HG03159 (cell line): ENCODE data around the gene IGSF23.
"Not testable (repeated sequence)": the region's sequence is repeated elsewhere in the genome, so short reads cannot be mapped to it uniquely, and the experiment has no call there.

ENCODE experiments used
- ATAC-seq: cut with Tn5 transposase; IDR thresholded peaks from one replicate; pipeline ENCODE4 v1.9.1; 2021; ENCODE audit warnings: mild to moderate bottlenecking, moderate library complexity; ENCODE audit not compliant: unreplicated experiment

IGSF23 gene

DNA sequence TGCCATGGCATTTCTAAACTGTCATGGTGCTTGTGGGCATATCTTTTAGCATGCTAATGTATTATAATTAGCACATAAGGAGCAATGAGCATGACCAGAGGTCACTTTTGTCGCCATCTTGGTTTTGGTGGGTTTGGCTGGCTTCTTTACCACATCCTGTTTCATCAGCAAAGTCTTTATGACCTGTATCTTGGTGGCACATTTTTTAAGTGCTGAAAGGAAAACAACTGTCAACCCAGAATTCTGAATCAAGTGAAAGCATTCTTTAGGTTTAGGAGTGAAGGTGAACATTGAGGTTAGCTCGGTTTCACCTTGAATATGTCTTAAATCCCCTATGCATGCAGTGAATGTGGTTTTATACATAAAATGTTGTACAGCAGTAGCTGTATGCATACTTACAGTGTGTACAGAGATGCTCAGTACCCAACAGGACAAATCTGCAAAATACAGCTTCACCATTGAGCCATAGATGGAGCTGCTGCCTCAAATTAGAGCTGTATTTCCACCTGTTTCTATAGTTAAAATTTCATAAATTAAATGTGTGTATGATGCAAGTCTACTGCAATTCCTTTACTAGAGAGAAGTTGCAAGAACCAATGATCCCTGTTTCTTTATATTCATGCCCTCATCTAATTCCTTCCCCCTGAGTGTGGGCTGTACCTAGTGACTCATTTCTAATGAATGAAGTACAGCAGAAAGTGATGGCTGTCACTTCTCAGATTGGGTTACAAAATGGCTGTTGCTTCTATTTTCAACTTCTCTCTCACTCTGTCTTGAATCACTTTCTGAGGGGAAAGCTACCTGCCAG lies 25.2 kb upstream of the IGSF23 start:
- ATAC-seq, result no peak

DNA sequence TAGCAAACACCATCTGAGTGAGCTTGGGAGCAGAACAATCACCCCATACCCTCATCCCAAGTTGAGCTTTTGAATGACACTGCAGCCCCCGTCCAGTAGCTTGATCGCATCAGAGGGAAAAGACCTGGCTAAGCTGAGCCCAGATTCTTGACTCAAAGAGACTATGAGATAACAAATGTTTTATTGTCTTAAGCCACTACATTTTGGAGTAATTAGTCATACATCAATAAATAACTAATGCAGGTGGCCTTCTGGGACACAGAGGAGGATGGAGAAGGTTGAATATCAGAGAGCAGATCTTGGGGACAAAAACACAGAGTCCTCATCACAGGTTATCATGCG lies 24.6 kb upstream of the IGSF23 start:
- no peak for ATAC-seq

DNA sequence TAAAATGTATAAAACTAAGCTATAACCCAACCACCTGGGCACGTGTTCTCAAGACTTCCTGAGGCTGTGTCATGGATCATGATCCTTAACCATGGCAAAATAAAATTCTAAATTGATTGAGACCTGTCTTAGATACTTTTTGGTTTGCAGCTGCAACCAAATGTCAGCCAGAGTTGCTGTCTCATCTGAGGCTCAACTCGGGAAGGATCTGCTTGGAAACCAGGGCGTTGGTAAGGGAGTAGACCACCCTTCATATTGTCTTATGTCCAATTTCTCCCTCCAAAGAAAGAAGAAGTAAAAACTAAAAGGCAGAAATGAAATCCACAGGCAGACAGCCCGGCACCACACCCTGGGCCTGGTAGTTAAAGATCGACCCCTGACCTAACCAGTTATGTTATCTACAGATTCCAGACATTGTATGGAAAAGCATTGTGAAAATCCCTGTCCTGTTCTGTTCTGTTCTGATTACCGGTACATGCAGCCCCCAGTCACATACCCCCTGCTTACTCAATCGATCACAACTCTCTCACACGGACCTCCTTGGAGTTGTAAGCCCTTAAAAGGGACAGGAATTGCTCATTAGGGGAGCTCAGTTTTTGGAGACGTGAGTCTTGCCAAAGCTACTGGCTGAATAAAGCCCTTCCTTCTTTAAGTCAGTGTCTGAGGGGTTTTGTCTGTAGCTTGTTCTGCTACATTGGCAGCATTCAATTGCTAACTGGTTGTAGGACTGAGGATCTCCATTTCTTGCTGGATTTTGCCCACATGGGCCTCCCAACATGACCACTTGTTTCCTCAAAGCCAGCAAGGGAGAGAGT lies 22.9 kb upstream of the IGSF23 start:
- ATAC-seq, result no peak

DNA sequence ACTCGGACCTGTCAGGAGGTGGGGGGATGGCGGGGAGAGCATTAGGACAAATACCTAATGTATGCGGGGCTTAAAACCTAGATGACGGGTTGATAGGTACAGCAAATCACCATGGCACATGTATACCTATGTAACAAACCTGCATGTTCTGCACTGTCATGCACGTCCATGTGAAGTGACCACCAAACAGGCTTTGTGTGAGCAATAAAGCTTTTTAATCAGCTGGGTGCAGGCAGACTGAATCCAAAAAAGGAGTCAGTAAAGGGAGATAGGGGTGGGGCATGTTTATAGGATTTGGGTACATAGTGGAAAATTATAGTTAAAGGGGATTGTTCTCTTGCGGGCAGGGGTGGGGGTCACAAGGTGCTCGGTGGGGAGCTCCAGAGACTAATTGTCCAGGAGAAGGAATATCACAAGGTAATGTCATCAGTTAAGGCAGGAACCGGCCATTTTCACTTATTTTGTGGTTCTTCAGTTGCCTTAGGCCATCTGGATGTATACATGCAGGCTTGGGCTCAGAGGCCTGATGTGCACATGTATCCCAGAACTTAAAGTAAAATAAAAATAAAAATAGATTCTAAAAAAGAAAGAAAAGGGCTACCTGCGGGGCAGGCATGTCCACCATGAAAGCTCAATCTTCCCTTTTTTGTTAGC lies 21.9 kb upstream of the IGSF23 start:
- not testable (repeated sequence) for ATAC-seq

DNA sequence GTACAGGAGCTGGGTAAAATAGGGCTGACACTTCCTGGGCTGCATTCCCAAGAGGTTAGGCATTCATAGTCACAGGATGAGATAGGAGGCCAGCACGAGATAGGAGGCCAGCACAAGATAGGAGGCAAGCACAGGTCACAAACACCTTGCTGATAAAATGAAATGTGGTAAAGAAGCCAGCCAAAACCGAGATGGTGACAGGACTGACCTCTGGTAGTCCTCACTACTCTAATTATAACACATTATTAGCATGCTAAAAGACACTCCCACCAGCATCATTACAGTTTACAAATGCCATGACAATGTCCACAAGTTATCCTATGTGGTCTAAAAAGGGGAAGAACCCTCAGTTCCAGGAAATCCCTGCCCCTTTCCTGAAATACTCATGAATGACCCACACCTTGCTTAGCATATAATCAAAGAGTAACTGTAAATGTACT lies 20.9 kb upstream of the IGSF23 start:
- ATAC-seq, result no peak

DNA sequence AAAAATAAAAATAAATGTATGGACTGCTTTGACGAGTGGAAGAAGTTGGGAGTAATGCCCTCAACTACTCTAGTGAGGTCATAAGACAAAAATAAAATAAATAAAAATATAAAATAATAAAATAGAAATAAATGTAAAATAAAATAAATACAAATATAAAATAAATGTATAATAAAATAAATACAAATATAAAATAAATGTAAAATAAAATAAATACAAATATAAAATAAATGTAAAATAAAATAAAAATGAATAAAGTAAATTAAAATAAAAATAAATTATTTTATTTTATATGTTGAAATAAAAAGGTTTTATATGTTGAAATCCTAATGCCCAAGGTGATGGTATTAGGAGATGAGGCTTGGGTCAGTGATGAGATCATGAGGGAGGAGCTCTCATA lies 20.1 kb upstream of the IGSF23 start:
- ATAC-seq, result no peak

DNA sequence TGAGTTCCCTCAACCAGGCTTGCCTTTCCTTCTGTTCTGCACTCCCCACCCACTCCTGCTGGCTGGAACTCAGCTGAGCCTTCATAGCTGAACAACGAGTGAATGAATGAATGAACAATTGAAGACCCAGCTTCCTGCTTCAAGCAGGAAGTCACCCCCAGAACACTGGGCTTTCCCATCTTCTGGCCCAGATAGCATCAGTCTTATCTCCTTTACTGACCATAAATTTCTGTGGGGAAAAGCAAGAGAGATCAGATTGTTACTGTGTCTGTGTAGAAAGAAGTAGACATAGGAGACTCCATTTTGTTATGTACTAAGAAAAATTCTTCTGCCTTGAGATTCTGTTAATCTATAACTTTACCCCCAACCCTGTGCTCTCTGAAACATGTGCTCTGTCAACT lies 19.5 kb upstream of the IGSF23 start:
- ATAC-seq, result not testable (repeated sequence)

DNA sequence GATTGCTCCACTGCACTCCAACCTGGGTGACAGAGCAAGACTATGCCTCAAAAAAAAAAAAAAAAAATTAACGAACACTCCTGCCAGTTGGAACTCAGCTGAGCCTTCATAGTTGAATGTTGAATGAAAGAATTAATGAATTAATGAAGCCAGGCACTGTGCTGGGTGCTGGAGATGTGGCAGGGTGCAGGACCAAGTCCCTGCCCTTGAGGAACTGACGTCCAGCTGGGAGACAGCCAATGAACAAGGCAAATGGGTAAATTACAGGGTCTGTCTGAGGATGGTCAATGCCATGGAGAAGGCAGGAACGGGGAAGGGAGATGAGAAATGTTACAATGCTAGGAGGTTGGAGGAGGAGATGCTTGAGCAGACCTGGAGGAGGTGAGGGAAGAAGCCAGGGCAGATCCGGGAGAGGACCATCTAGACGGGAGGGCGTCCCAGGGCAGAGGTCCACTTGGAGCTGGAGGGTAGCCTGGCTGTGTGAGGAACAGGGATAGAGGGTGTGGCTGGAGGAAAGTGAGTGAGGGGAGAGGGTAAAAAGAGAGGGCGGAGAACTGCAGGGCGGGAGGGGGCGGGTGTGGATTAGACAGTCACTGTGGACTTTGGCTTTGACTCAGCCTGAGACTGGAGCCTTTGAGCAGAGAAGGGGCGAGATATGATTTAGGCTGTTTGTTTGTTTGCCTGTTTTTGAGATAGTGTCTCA lies 16.8 kb upstream of the IGSF23 start:
- no peak for ATAC-seq

DNA sequence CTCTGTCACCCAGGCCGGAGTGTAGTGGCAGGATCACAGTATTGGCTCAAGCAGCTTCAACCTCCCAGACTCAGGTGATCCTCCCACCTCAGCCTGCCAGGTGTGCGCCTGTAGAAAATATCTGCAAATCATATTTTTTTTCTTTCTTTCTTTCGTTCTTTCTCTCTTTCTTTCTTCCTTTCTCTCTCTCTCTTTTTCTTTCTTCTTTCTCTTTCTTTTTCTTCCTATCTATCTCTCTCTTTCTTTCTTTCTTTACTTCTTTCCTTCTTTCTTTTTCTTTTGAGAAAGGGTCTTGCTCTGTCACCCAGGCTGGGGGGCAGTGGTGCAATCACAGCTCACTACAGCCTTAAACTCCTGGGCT lies 16.3 kb upstream of the IGSF23 start:
- ATAC-seq, result no peak

DNA sequence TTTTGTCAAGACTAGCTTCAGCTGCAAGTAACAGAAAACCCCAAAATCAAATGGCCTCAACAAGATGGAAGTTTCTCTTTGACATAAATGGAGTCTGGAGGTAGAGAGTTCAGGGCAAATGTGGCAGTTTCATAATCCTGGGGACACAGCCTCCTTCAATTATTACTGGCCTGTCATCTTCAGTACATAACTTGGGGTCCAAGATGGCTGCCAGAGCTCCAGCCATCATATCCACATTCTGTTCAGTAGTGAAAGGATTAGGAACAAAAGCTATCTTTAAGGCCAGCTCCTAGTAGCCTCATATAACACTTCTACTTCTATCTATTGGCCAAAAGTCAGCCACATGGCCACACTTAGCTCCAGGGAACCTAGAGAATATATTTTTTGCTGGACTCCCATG lies 15.0 kb upstream of the IGSF23 start:
- ATAC-seq, result no peak

DNA sequence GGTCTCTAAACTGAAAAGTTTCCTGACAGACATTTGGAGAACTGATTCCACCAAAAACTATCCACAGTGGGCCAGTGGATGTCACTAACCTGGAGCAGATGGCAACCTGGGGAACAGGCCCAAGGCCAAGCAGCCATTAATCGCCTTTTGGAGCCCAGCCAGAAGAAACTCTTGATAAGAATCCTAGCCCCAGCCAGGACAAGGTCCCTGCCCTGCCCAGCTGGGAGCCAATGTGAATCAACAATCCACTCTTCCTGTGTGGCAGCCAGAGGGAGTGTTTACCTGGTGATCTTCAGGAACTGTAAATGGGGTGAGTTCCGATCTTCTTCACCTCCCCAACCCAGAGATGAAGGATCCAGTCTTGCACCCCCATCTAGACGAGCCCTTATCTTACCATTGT lies 14.5 kb upstream of the IGSF23 start:
- no peak for ATAC-seq

DNA sequence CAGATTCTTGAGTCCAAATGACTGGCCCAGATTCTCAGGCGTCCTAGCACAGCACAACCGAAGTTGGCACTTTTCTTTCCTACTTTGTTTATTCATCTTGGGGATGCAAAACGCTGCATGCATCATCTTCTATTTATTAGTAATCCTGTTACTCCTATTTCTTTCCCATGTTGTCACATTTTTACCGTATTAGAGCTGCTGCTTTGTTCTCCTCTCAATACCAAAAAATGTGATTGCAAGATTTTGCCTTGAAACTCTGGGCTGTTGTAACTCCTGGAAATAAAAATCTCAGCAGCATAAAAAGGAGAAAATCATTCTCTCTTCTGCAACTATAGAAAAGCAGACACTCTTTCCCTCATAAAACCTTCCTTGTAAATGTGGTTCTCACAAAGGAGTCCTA lies 12.9 kb upstream of the IGSF23 start:
- ATAC-seq, result no peak

DNA sequence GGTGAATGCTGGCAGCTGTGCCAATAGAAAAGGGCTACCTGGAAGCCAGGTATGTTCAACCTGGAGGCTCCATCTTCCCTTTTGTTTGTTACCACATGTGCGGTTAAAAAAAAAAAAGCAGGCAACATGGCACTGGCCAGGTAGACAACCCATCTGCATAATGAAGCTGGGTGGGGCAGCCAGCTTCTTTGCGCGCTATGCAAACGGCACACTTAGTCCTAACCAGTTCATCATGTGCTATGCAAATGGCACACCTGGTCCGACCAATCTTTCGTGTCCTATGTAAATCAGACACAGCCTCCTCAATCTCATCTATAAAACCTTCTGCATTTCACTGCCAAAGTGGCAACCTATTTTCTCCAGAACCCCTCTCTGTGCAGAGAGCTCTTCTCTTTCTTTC lies 11.3 kb upstream of the IGSF23 start:
- ATAC-seq, result no peak

DNA sequence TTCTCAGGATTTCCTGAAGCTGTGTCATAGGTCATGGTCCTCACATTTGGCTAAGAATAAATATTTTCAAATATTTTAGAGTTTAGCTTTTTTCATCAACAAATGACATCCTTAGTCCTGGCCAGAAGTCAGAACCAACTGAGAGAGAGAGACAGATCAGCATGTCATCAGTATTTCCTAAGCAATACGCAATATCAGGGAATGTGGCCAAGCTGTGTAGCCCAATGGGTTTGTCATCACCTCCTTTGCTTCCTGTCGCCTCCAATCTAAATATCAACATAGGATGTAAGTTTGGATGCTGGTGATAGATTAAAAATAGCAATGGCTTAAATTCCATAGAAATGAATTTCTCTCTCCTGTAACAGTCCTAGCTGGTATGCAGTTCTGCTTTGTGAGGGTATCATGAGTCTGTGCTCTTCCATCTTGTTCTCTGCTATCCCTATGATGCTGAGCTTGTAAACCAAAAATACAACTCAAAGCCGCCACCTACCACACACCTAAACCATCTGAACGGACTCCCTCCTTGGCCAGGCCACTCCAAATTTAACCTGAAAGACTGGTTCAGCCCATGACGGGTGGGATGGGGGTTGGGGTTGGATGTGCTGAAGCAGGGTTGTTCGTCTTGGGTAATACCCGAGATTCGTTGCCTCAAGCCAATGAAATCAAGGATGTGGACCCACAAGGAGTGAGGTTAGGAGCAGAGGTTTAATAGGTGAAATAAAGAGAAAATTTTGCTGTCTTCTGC lies 10.0 kb upstream of the IGSF23 start:
- ATAC-seq, result no peak

DNA sequence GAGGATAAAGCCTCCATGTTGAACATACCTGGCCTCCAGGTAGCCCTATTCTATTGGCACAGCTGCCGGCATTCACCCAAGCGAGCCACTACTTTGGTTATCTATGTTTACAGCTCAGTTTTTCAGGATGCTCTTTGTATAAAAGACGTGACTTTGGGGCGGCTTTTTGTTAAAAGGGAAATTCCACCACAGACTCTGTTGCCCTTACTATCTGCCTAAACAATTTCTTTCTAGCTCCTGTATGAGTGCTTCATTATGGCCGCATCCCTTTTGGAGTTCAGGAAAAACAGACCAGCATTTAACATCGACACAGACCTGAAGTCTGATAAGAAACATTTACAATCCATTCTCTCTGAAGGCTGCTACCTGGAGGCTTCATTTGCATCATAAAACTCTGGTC lies 9.1 kb upstream of the IGSF23 start:
- no peak for ATAC-seq

DNA sequence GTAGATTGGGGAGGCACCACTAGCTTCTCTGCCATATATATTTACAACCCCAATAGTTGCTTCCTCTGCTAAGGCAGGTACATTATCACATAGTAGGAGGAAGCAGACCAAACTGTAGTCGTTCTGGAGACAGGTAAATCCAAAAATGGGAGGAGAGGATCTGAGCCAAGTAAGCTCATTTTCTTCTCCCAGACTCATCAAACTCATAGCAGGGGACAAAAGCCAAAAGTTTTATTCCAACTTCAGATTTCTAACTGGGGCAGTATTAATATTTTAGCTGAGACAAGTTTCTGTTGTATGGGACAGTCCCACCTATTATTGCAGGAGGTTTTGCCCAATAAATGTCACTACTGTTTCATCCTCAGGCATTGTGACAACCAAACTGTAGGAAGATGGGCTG lies 7.8 kb upstream of the IGSF23 start:
- ATAC-seq, result no peak

DNA sequence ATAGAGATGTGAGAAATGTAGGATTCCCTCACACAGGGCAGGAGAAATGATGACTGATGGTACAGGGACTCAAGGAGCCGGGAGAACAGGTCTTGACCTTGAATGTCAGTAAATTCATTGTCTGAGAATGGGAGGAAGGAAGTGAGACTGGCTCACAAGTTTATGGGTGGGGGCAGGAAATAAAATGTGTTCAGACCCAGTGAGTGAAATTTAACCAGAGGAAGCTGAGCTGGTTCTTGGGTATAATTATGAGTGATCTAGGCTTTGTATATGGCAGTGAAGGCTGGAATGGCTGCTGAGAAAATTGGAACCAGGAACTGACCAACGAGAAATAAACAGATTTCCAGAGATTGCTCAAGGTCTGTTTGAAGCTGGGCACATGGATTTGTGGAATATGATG lies 6.3 kb upstream of the IGSF23 start:
- no peak for ATAC-seq

DNA sequence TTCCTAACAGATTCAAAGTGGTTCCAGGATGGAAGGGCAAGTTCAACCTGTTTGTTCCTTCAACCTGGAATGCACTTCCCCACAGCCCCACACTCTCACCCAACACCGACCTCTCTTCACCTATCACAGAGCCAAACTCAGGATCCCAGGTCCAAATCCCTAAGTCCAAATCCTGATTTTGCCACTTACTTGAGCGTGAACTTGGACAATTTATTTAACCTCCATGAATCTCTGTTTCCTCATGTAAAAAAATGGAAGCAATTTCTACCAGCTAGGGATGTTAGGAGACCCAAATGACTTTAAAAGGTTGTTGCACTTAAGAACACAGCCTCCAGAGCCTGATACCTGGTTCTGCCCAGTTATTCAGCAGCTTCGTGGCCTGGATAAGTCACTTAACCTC lies 5.4 kb upstream of the IGSF23 start:
- no peak for ATAC-seq

DNA sequence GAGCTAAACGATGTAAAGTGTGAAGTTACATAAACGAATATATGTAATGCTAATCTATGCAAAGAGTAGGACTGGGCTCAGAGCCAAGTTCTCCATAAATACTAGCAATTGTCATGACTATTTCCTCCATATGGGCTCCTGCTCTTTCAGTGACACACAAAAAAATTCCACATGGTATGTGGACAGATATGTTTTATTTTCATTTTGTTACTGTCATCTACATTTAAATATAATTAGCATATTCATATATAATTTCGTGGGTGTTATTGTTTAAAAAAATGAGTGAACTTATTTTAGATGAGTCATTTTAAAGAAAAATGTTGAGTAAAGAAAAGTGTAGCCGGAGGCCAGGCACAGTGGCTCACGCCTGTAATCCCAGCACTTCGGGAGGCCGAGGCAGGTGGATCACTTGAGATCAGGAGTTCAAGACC lies 5.0 kb upstream of the IGSF23 start:
- no peak for ATAC-seq

DNA sequence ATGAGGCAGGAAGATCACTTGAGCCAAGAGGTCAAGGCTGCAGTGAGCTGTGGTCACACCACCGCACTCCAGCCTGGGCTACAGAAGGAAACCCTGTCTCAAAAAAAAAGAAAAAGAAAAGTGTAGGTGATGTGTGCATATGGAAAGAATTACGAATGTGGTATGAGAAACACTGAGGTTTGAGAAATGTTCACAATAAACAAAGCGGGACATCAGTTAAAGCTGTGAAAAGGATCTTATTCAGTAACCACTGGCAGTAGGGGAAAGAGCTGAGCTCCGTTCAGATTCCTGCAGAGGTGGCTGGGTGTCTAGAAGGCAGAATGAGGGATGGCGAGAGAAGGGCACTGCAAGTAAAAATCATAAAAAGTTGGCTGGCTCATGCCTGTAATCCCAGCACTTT lies 4.1 kb upstream of the IGSF23 start:
- no peak for ATAC-seq

DNA sequence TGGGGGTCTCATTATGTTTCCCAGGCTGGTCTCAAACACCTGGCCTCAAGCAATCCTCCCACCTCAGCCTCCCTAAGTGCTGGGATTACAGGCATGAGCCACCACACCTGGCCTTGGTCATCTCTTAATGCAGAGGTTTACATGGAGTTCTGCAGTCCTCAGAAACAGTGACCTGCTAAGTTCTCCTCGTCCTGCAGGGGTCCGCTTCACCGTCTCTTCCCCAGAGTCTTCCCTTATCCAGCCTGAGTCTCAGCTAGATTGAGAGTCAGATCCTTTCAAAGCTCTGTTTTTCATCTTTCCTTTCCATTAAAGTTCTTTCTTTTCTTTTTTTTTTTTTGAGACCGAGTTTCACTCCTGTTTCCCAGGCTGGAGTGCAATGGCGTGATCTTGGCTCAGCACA lies 2.9 kb upstream of the IGSF23 start:
- ATAC-seq, result not testable (repeated sequence)
